DMS53 treated with DMSO at 0.1 percent for 48 hours (cell line): ENCODE data around the gene MLX.
"Not testable (repeated sequence)": the region's sequence is repeated elsewhere in the genome, so short reads cannot be mapped to it uniquely, and the experiment has no call there.

Experiments used
- DNase-seq: peaks from one replicate; lab custom pipeline; 2025; ENCODE audit not compliant: unreplicated experiment; lab: John Stamatoyannopoulos, UW

MLX gene

DNA sequence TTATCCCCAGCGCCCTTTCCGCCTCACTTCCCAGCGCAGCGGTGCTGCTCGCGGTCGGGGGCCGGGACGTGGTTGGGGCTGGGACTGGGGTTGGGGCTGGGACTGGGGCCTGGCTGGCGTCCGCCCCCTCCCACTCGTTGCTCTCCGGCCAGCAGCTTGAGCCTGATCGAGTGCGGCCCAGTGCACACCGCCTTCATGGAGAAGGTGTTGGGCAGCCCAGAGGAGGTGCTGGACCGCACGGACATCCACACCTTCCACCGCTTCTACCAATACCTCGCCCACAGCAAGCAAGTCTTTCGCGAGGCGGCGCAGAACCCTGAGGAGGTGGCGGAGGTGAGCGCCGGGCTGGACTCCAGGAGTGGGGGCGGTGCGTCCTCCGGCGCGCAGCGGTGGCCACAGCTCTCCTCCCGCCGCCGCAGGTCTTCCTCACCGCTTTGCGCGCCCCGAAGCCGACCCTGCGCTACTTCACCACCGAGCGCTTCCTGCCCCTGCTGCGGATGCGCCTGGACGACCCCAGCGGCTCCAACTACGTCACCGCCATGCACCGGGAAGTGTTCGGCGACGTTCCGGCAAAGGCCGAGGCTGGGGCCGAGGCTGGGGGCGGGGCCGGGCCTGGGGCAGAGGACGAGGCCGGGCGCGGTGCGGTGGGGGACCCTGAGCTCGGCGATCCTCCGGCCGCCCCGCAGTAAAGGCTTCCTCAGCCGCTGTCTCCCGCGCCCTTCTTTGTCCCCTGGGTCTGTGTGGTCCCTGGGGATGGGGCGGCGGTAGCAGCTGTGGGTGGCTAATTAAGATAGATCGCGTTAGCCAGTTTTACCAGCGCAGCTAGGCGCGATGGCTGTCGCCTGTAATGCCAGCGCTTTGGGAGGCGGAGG, 12.4 kb upstream of the MLX start:
- peak; percentile 77 for DNase-seq

DNA sequence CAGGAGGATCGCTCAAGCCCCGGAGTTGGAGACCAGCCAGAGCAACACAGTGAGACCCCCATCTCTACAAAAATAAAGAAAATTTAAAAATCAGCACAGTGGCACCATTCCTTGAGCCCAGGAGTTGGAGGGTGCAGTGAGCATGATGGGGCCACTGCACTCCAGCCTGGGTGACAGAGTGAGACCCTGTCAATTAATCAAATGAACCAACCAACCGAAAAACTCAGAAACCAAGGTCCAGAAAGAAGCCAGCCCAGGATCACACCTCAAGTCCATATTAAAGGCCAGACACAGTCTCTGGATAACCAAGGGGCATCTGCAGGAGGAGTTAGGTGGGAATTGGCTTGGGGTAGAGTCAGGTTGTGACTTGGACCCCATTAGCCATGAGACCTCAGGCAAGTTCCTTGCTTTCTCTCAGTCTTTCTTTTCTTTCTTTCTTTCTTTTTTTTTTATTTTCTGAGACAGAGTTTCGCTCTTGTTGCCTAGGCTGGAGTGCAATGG, 11.7 kb upstream of the MLX start:
- no peak for DNase-seq

DNA sequence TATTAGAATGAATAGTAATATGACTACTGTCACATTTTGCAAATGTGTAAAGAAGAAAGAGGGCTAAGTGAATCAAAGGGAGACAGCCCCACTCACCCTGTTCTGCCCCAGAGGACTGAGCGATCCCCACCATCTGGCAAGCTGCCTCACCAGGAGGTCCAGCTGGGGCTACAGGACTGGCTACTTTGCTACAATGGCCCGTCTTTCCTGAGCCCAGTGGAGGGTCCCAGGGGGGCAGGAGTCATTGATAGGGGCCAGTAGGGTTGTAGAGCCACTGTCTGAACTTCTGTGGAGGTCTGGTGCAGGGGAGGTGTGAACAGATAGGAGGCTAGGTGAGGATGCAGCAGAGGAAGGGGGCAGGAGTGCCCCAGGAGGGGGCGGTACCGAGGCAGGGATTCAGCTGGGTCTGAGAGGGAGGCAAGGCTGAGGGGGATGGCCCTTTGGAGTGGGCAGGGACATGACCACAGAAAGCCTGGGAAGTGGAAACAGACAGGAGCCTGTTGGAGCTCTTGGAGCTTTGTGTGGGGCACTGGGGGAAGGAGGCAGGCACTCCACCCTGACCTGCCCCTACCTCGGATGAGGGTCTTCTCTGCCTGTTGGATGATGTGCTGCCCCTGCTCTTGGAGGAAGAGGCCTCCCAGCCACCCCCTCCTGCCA, 10.8 kb upstream of the MLX start:
- not testable (repeated sequence) for DNase-seq

DNA sequence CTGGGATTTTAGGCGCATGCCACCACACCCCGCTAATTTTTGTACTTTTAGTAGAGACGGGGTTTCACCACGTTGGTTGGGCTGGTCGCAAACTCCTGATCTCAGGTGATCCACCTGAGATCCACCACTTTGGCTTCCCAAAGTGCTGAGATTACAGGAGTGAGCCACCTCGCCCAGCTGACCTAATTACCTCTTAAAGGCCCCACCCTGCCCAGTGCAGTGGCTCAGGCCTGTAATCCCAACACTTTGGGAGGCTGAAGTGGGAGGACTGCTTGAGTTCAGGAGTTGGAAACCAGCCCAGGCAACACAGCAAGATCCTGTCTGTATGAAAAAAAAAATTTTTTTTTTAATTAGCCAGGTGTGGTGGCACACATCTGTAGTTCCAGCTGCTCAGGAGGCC, 7.8 kb upstream of the MLX start:
- DNase-seq, result no peak

DNA sequence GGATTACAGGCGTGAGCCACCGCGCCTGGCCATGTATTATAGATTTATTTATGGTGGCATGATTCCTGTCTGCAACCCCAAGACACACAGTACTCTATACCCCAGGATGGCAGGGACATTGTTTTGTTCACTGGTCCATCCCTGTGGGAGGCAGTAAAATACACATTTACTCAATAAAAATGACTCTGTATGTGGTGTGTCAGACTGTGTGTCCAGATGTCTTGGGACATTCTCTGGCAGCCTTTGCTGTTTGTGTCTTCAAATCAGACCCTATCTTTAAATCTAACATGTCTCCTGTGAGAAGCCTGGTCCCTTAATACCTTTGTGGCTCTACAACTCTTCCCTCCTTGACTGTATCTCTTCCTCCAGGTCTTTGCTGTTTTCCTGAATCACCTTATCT, 6.7 kb upstream of the MLX start:
- DNase-seq, result no peak

DNA sequence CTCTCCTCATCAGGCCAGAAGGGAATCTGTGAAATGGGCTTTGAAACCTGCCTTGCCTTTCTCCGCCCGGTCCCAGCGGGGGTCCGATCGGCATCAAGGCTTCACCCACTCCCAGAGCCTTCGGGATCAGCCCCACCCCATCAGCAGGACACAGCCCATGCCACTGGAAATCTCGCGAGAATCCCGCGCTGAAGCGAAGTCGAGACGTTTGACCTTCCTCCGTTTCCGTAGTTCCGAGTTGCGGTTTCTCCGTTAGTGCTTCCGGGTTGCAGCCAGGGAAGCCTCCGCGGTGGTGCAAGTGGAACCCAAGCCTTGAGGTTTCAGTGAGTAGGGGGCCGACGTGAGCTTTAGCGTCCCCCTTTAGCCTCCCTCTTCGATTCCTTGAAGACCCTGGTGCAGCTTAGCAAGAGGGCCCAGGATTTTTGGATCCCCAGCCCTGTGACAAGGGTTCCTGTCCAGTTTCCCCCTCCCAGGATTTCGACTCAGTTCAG, 5.0 kb upstream of the MLX start, which contains the start of gene COASY:
Gene COASY (plus strand): TSS at position 252 of the 491 bp plus-strand sequence. CDS start 475 bp downstream, outside the sequence.
- DNase-seq, result peak; percentile 96

DNA sequence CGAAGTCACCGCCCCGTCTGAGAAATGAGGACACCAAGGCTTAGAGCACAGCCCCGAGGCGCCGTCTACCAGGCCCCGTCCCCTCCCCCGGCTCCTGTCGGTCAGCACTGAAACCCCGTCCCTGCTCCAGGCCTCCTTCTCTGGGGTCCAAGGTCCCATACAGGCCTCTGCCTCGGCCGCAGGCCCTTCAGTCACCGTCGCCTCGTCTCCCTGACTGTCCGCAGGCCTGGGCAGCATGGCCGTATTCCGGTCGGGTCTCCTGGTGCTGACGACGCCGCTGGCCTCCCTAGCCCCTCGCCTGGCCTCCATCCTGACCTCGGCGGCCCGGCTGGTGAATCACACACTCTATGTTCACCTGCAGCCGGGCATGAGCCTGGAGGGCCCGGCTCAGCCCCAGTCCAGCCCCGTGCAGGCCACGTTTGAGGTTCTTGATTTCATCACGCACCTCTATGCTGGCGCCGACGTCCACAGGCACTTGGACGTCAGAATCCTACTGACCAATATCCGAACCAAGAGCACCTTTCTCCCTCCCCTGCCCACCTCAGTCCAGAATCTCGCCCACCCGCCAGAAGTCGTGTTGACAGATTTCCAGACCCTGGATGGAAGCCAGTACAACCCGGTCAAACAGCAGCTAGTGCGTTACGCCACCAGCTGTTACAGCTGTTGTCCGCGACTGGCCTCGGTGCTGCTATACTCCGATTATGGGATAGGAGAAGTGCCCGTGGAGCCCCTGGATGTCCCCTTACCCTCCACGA, 4.3 kb upstream of the MLX start:
- DNase-seq, result peak; percentile 28

DNA sequence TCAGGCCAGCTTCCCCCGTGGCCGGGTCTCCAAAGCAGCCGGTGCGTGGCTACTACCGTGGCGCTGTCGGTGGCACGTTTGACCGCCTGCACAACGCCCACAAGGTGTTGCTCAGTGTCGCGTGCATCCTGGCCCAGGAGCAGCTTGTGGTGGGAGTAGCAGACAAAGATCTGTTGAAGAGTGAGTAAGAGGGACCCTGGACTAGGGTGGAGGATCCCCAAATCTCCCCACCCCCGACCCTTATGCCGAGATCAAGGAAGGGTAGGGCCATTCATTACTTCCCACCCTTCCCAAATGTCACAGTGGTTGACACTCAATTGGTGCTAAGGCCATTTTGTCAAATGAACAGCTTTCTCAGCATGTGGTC, 3.8 kb upstream of the MLX start:
- no peak for DNase-seq

DNA sequence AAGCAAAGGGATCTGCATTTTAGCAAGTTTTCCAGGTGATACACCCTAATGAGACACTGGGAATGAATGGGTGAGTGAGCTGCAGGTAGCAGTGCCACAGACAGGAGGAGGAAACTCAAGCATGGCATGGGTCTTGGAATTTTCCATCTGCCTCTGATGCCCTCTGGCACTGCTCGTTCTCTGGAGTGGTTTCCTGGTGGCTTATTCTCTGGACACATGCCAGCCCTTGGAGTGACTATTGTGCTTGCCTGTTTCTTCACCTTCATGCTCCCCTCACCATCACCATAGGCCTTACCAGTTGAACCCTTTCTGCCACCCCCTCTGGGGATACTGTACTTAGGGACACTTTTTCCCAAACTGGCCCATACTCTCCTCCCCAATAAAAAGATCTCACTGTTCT, 3.4 kb upstream of the MLX start:
- peak; percentile 12 for DNase-seq

DNA sequence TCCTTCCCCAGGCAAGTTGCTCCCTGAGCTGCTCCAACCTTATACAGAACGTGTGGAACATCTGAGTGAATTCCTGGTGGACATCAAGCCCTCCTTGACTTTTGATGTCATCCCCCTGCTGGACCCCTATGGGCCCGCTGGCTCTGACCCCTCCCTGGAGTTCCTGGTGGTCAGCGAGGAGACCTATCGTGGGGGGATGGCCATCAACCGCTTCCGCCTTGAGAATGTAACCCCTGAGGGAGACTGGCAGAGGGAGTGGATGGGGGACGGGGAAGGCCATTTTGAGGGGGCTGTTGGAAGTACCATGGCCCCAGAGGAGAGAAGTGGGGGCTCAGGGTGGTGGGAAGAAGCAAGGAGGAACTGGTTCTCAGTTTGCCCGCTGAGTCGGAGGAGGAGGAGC, 3.0 kb upstream of the MLX start:
- no peak for DNase-seq

DNA sequence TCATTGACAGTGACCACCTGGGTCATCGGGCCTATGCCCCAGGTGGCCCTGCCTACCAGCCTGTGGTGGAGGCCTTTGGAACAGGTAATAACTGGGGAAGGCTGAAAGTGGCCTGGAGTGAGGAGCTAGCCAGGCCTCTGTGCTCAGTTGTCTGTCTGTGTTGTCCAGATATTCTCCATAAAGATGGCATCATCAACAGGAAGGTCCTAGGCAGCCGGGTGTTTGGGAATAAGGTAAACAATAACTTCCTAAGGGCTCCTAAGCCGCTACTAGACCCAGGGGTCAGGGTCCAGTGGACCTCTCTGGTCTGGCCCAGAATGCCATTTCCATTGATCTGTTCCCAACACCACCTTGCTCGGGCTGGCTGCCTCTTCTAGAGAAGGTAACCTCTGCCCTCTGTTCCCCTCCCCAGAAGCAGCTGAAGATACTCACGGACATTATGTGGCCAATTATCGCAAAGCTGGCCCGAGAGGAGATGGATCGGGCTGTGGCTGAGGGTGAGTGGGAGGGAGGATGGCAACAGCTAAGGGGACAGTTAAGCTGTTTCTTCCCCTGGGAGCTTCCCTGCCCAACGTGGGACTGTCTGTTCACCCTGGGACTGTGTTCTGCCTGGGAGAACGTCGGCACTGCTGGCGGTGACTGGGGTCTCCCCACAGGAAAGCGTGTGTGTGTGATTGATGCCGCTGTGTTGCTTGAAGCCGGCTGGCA, 1.9 kb upstream of the MLX start:
- no peak for DNase-seq

DNA sequence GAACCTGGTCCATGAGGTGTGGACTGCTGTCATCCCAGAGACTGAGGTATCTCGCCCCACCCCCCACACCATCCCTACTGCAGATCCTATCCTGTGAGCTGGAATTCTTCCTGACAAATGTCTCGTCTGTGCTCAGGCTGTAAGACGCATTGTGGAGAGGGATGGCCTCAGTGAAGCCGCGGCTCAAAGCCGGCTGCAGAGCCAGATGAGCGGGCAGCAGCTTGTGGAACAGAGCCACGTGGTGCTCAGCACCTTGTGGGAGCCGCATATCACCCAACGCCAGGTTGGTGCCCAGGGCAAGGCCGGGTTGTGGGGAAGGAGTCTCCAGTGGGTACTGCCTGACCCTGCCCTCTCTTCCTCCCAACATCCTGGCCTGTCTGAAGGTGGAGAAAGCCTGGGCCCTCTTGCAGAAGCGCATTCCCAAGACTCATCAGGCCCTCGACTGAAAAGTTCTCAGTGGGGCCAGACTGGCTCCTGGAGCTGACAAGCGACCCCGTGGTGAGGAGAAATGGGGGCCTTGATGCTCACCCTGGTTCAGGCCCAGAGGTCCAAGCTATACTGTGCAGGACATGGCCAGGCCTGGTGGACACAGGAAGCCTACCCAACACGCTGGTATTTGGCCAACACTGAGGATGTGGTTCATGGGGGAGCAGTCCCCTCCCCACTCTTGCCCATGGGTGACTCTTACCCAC, 1.2 kb upstream of the MLX start:
- DNase-seq, result no peak

DNA sequence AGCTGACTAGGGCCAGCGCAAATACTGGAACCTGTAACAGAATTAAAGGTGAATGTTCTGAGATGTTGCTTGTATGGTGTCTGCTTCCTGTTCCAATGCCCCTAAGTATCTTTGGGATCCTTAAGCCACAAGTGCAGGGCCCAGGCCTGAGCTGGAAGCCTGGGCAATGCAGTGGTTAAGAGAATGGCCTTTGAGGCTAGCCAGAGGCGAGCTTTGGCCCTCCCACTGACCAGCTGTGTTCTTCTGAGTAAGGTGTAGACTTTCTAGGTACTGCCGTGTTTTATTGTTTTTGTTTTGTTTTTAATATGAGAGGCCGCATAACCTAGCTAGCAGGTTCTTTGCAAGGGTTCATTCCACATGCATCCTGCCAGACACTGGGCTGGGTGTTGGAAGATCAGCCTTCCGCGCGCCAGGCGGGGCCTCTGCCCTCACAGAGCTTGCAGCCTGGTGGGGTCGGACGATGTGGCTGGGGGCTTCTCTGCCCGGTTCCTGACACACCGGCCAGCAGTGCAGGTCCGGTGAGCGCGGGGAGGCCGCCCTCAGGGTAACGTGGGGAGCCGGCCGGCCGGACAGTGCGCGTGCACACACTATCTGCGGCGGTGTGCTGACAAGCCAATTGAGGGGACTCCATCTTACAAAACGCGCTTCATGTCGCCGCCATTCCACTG, 551 bp upstream of the MLX start:
- DNase-seq, result no peak

DNA sequence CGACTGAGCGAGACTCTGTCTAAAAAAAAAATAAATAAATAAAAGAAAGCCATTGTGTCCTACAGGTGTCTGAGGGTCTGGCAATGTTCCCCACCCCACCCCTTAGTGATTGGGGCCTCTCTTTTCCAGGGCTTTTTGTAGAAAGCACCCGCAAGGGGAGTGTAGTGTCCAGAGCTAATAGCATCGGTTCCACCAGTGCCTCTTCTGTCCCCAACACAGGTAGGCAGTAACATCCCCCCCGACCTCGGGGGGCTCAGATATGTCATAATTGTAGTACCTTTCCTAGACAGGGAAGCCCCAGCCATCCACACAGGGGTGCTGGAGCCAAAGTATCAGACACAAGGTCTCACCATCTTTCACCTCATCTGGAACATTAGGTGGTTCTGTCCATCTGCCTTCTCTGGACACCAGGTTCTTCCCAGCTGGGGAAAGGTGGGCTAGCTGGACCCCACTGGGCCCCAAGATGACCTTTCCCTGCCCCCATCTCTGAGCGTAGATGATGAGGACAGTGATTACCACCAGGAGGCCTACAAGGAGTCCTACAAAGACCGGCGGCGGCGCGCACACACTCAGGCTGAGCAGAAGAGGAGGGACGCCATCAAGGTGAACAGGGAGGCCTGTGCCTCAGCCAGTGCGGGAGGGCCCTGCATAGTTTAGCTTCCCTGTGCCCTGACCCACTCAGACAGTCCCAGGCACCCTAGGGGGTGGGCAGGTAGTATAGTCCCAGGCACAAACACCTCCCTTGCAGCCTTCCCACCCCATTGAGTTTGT, 1.6 kb downstream of the MLX start:
- DNase-seq, result no peak

DNA sequence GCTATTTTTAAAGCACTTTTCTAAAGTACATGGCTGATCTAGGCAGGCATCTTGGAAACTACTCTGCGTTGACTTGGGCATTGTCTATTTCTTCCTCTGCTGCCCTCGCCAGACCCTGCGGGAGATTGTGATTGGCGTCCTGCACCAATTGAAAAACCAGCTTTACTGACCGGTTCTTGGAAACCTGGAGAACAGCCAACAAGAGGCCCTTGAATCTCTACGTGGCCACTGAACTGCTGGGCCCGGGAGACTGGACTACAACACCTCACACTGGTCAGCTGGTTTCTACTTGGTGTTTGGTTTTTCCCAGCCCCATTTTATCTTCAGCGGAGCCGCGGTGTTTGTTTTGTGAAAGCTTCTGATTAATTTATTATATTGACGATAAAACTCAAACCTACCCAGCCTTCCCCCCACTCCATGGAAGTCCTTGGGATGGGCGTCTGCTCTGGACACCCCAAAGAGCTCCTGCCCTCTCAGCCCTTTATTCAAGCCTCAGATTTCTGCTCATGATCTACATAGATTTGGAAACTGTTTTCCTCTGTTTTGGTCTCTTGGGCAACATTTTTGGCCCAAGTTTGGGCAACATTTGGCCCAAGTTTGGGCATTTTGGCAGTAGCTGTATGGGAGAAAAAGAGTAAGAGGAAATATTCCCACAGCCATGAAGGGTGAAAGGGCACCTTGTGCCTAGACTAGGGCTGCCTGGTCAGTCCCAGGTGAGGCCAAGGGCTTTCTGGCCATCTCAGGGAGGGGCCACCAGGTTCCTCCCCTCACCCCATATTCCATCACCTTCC, 4.7 kb downstream of the MLX start:
- no peak for DNase-seq

DNA sequence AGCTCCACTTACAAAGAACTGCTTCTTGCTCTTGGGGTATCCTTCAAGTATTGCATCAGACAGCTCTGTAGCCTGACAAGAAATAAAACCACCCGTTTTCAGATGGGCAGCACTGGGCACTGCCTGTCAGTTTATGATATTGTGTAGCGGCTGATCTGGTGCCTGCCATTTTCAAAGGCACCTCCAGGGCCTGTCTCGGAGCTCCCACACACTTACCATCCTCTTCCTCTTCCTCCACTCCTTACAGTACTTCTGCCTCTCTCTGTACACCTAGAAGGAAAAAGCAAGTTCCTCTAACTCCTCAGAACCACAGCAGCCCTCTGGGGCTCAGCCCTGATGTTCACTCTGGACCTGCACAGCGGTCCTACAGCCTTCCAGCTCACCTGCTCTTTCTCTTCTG, 6.2 kb downstream of the MLX start:
- no peak for DNase-seq

DNA sequence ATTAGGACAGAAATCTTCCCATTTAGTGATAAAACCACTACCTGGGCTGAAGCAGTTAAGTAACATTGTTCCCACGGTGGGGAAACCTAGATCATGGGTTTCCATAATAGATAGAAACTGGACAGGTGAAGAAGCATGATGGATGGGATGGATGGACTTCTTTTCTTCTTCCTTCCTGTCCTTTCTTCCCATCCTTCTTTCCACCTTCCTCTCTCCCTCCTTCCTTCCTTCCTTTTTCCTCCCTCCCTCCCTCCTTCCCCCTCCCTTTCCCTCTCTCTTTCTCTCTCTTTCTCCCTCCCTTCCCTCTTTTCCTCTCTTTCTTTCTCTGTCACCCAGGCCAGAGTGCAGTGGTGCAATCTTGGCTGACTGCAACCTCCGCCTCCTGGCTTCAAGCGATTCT, 7.6 kb downstream of the MLX start:
- DNase-seq, result no peak

DNA sequence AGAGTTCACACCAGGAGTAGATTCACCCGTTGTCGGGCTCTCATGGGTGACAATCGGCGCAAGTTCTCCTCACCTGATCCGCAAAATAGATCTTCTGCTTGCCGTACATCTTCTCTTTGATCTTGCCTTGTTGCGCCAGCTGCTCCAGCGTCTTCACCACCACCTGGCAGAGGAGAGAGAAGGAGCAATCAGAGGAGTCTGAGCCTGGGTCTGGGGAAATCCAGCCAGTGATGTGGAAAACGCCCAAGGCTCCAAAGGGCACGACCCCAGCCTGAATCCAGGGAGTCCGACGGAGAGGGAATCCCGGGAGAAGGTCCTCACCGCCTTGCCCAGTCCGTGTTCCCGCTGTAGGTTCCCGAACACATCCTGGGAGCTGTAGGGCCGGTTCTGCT, 10.2 kb downstream of the MLX start:
- peak; percentile 44 for DNase-seq
